H1 (cell line): ENCODE measurements around the gene CREB3L4. TPM values are rescaled to one million over a fixed set of nuclear protein-coding genes. Genes with fewer than 3 reads are reported as not detected.

Experiments
- ATF2 ChIP-seq: IDR thresholded peaks from 2 replicates; pipeline ENCODE4 v1.6.1; 2012; ENCODE audit warnings: low read length, inconsistent platforms
- BCL11A ChIP-seq, 2 experiments: IDR thresholded peaks; one replicate each; pipeline ENCODE4 v1.6.1; 2011; ENCODE audit warnings: low read depth in 2 of 2, low read length in 2 of 2, mild to moderate bottlenecking in 2 of 2
- CBX8 ChIP-seq: fragments of 300-800, 300-1000 bp; sonication (generic); IDR thresholded peaks from 2 replicates; pipeline ENCODE4 v1.7.1; 2016; ENCODE audit warnings: low read depth, low read length, borderline replicate concordance
- CTBP2 ChIP-seq: IDR thresholded peaks from 2 replicates; pipeline ENCODE4 v1.7.0; 2011; ENCODE audit warnings: borderline replicate concordance, mild to moderate bottlenecking, moderate library complexity, mixed read lengths, low read length; ENCODE audit not compliant: insufficient read depth, insufficient read length
- CTCF ChIP-seq, 3 experiments: IDR thresholded peaks; 1 replicate in 2 of 3; 2 replicates in 1 of 3; pipeline versions ENCODE4 v1.5.1 to v1.6.1; 2011; ENCODE audit warnings: low read length in 3 of 3, mild to moderate bottlenecking in 3 of 3, inconsistent platforms in 2 of 3, low read depth in 1 of 3, moderate library complexity in 1 of 3; ENCODE audit not compliant: insufficient read depth in 1 of 3; ENCODE audit errors: control extremely low read depth in 1 of 3
- HDAC6 ChIP-seq: IDR thresholded peaks from one replicate; pipeline ENCODE4 v1.7.1; 2012; ENCODE audit warnings: low read depth, mild to moderate bottlenecking, inconsistent platforms, low read length, moderate library complexity
- JUN ChIP-seq: IDR thresholded peaks from 2 replicates; pipeline ENCODE4 v1.6.1; 2011; ENCODE audit warnings: low read depth, mild to moderate bottlenecking, improper control_type of control experiment, low read length
- KDM1A ChIP-seq: fragments of 200-600, 300-600 bp; sonication (generic); IDR thresholded peaks from 2 replicates; pipeline ENCODE4 v1.7.1; 2016; ENCODE audit warnings: mild to moderate bottlenecking, low read length, borderline replicate concordance
- NANOG ChIP-seq: IDR thresholded peaks from 2 replicates; pipeline ENCODE4 v1.6.1; 2011; ENCODE audit warnings: low read length, low read depth, mild to moderate bottlenecking, inconsistent platforms; ENCODE audit not compliant: insufficient read depth, poor library complexity, severe bottlenecking
- PHF8 ChIP-seq: fragments of 200-600 bp; sonication (generic); conservative IDR thresholded peaks from 2 replicates; pipeline ENCODE4 v1.7.1; 2012; ENCODE audit warnings: low read depth, mild to moderate bottlenecking, inconsistent platforms, low read length, moderate library complexity
- POU5F1 ChIP-seq: IDR thresholded peaks from 2 replicates; pipeline ENCODE4 v1.6.1; 2011; ENCODE audit warnings: low read depth, mild to moderate bottlenecking, low read length, moderate library complexity
- RAD21 ChIP-seq, 2 experiments: IDR thresholded peaks in 1 of 2; conservative IDR thresholded peaks in 1 of 2; 2 replicates each; pipeline ENCODE4 v1.6.1; 2011; ENCODE audit warnings: low read depth in 2 of 2, low read length in 2 of 2, improper control_type of control experiment in 1 of 2, inconsistent platforms in 1 of 2, mild to moderate bottlenecking in 1 of 2, moderate library complexity in 1 of 2
- RFX5 ChIP-seq: IDR thresholded peaks from 2 replicates; pipeline ENCODE4 v1.6.1; 2011; ENCODE audit warnings: low read depth, low read length, improper control_type of control experiment, borderline replicate concordance
- RXRA ChIP-seq: IDR thresholded peaks from 2 replicates; pipeline ENCODE4 v1.6.1; 2011; ENCODE audit warnings: low read depth, mild to moderate bottlenecking, low read length, moderate library complexity; ENCODE audit not compliant: insufficient read depth
- SIX5 ChIP-seq: IDR thresholded peaks from 2 replicates; pipeline ENCODE4 v1.6.1; 2011; ENCODE audit warnings: mild to moderate bottlenecking, low read depth, low read length
- SP1 ChIP-seq: IDR thresholded peaks from 2 replicates; pipeline ENCODE4 v1.6.1; 2011; ENCODE audit warnings: low read depth, low read length
- SRF ChIP-seq: IDR thresholded peaks from 2 replicates; pipeline ENCODE4 v1.6.1; 2011; ENCODE audit warnings: mild to moderate bottlenecking, low read depth, low read length, moderate library complexity
- SUZ12 ChIP-seq: fragments of 200-600 bp; sonication (generic); IDR thresholded peaks from 2 replicates; pipeline ENCODE4 v1.6.1; 2012; ENCODE audit warnings: mild to moderate bottlenecking, inconsistent platforms, low read length, moderate library complexity, mixed read lengths
- polyA plus RNA-seq, 7 experiments: library from polyadenylated mRNA; depleted of rRNA in 3 of 7; stranded (reverse) in 5 of 7; unstranded in 2 of 7; fragments of >200 nt in 5 of 7; fragments of 200-250 nt in 2 of 7; gene quantifications; 1 replicate in 5 of 7; 2 replicates in 1 of 7; 4 replicates in 1 of 7; pipeline versions ENCODE4 v1.2.1 to v1.2.3, GENCODE V29; 2011 to 2013; ENCODE audit warnings: missing spikeins in 2 of 7, mixed read lengths in 2 of 7
- total RNA-seq: library from RNA; stranded (reverse); fragmentation: NEBNext Ultra II Directional; extraction: Animal tissue kit (Norgen Biotek cat#: 25700); gene quantifications from 2 replicates; pipeline ENCODE4 v1.2.1, GENCODE V29; 2021

The CREB3L4 gene
- total and polyA plus RNA-seq, 2 of the 8 experiments (the other 6 are each of a cell fraction or from before 2014, with no cell fraction given): 34.4 to 54.0 TPM

- TF ChIP-seq ATF2 (no peak), CTCF (IDR thresholded peaks at IDR 0.05; ENCODE audit: control extremely low read depth in 1 of 3, insufficient read depth in 1 of 3, low read depth in 1 of 3, low read length in 3 of 3) (peak in 2 of 3 experiments; percentile 37 to 51; a peak in 2 of 4 replicates), RXRA (no peak), KDM1A (peak; percentile 91), BCL11A (IDR thresholded peaks at IDR 0.05; ENCODE audit: low read depth in 2 of 2, low read length in 2 of 2) (no peak), JUN (no peak), SRF (no peak), PHF8 (peak; percentile 76), SP1 (peak; percentile 98), RAD21 (IDR thresholded peaks at IDR 0.05 in 1 of 2, conservative IDR thresholded peaks at IDR 0.05 in 1 of 2; ENCODE audit: low read depth in 2 of 2, low read length in 2 of 2) (peak; percentile 6 to 11; a peak in 1 of 4 replicates), RFX5 (peak; percentile 36; the same call in 1 of the 2 replicates), CTBP2 (no peak), NANOG (no peak), SIX5 (0 out of 2 replicates have a peak, but pooled peaks have one; percentile 12), POU5F1 (no peak), SUZ12 (no peak), CBX8 (no peak), HDAC6 (no peak)
These were observed at the start of gene CREB3L4 (continued) for GRCh38 chr1:153967107-153967999.
